Parathyroid adenoma (tissue), 2 donors: ENCODE results near the gene MOCOS.
"Not testable (repeated sequence)": the region's sequence is repeated elsewhere in the genome, so short reads cannot be mapped to it uniquely, and the experiment has no call there.

Experiments
- H2AFZ ChIP-seq: fragments of 300-600 bp; sonication (generic); one replicate; pipeline ENCODE4 v1.7.0; 2017; ENCODE audit warnings: antibody characterized with exemption, mild to moderate bottlenecking
- H3K27ac ChIP-seq: fragments of 300-600 bp; sonication (generic); one replicate; pipeline ENCODE4 v1.7.0; 2017
- H3K27me3 ChIP-seq: fragments of 300-600 bp; sonication (generic); one replicate; pipeline ENCODE4 v1.7.0; 2017; ENCODE audit warnings: low read length; ENCODE audit not compliant: control insufficient read depth, insufficient read depth
- H3K36me3 ChIP-seq: fragments of 300-600 bp; sonication (generic); one replicate; pipeline ENCODE4 v1.7.0; 2017; ENCODE audit warnings: low read length; ENCODE audit not compliant: control insufficient read depth, insufficient read depth
- H3K4me1 ChIP-seq: fragments of 300-600 bp; sonication (generic); one replicate; pipeline ENCODE4 v1.7.0; 2017; ENCODE audit warnings: control low read depth
- H3K4me2 ChIP-seq: fragments of 300-600 bp; sonication (generic); one replicate; pipeline ENCODE4 v1.7.0; 2017; ENCODE audit warnings: low read length
- H3K4me3 ChIP-seq: fragments of 300-600 bp; sonication (generic); one replicate; pipeline ENCODE4 v1.7.0; 2017; ENCODE audit warnings: low read depth, low read length
- H3K79me2 ChIP-seq: fragments of 300-600 bp; sonication (generic); one replicate; pipeline ENCODE4 v1.7.0; 2017; ENCODE audit warnings: control low read depth
- H3K9ac ChIP-seq: fragments of 300-600 bp; sonication (generic); one replicate; pipeline ENCODE4 v1.7.0; 2017; ENCODE audit warnings: mild to moderate bottlenecking
- H3K9me3 ChIP-seq: fragments of 300-600 bp; sonication (generic); one replicate; pipeline ENCODE4 v1.7.0; 2017; ENCODE audit warnings: low read length; ENCODE audit not compliant: control insufficient read depth
- TF ChIP-seq, protein P1 (sequence below): fragments of 300-600 bp; sonication (generic); IDR thresholded peaks from one replicate; pipeline ENCODE4 v1.7.0; 2017; ENCODE audit warnings: antibody characterized with exemption, mild to moderate bottlenecking
- donor health status: primary hyperparathyroidism.

MOCOS gene

DNA sequence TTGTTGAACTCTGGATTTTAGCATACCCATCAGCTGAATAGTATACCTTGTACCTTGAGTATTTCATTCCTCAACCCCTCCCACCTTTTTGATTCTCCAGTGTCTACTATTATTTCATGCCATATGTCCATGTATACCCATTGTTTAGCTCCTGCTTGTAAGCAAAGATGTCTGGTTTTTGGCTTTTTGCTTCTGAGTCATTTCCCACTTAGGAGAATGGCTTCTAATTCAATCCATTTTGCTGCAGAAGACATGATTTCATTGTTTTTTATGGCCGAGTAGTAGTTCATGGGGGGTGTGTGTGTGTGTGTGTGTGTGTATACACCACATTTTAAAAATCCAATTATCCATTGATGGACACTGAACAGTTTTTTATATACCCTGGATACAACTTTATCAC lies 24.3 kb upstream of the MOCOS start:
- no peak overlapping the region for H3K4me3 ChIP-seq
- TF ChIP-seq, protein P1, sequence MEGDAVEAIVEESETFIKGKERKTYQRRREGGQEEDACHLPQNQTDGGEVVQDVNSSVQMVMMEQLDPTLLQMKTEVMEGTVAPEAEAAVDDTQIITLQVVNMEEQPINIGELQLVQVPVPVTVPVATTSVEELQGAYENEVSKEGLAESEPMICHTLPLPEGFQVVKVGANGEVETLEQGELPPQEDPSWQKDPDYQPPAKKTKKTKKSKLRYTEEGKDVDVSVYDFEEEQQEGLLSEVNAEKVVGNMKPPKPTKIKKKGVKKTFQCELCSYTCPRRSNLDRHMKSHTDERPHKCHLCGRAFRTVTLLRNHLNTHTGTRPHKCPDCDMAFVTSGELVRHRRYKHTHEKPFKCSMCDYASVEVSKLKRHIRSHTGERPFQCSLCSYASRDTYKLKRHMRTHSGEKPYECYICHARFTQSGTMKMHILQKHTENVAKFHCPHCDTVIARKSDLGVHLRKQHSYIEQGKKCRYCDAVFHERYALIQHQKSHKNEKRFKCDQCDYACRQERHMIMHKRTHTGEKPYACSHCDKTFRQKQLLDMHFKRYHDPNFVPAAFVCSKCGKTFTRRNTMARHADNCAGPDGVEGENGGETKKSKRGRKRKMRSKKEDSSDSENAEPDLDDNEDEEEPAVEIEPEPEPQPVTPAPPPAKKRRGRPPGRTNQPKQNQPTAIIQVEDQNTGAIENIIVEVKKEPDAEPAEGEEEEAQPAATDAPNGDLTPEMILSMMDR, result no peak
- H3K27me3 ChIP-seq, result no peaks in the 10 kb centered on the region
- no peaks in the 10 kb centered on the region for H3K79me2 ChIP-seq
- no peaks in the 10 kb centered on the region for H3K4me1 ChIP-seq
- no peak overlapping the region for H2AFZ ChIP-seq
- no peak overlapping the region for H3K4me2 ChIP-seq
- no peak overlapping the region for H3K27ac ChIP-seq
- H3K9ac ChIP-seq, result no peak overlapping the region
- H3K9me3 ChIP-seq, result no peaks in the 10 kb centered on the region
- no peaks in the 10 kb centered on the region for H3K36me3 ChIP-seq

DNA sequence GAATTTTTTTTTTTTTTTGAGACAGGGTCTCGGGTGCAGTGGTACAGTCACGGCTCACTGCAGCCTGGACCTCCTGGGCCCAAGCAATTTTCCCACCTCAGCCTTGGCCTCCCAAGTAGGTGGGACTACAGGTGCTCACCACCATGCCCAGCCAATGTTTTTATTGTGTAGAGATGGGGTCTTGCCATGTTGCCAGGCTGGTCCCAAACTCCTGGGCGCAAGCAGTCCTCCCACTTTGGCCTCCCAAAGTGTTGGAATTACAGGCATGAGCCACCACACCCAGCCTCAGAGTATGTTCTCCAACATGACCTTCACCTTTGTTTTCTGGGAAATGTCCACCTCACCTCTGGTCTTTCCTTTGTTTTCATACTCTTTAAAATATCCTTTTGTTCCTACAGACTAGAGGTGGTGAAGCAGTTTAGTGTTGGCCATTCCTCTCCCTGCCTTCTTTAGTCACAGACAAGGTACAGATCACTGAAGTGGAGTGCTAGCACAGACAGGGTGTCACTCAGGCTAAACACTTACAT lies 19.5 kb upstream of the MOCOS start:
- Histone ChIP-seq H3K9ac (no peak overlapping the region), H2AFZ (no peak overlapping the region), H3K4me2 (no peak overlapping the region), H3K79me2 (no peaks in the 10 kb centered on the region), H3K36me3 (no peaks in the 10 kb centered on the region), H3K27me3 (no peaks in the 10 kb centered on the region), H3K4me1 (no peaks in the 10 kb centered on the region), H3K4me3 (no peak overlapping the region), H3K27ac (no peak overlapping the region), H3K9me3 (no peaks in the 10 kb centered on the region)
- TF ChIP-seq, protein P1, result no peak

DNA sequence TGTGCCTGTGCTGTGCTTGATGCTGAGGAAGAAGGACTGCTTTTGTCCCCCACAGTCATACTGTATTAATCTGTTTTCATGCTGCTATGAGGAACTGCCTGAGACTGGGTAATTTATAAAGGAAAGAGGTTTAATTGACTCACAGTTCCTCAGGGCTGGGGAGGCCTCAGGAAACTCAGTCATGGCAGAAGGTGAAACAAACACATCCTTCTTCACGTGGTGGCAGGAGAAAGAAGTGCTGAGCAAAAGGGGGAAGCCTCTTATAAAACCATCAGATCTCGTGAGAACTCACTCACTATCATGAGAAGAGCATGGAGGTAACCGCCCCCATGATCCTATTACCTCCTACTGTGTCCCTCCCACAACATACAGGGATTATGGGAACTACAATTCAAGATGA lies 19.0 kb upstream of the MOCOS start:
- H3K9me3 ChIP-seq, H3K27me3 ChIP-seq, H3K9ac ChIP-seq, H2AFZ ChIP-seq, H3K4me3 ChIP-seq, H3K4me1 ChIP-seq, H3K36me3 ChIP-seq, H3K4me2 ChIP-seq, H3K79me2 ChIP-seq, H3K27ac ChIP-seq: not testable (repeated sequence)

DNA sequence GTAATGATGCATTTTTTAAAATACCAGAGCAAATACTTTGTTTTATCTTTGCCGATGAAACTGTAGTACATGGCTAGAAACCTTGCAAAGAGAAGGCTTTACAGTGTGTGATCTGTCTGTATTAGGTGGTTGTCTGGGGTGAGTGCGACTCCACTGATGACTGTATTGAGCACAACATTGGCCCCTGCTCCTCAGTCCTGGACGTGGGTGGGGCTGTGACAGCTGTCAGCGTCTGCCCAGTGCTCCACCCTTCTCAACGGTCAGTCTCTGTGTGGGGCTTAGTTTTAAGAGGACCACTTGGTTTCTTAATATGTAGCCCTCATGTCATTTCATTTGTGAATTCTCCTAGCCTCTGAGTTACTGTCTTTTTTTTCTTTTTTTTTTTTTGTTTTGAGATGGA lies 17.4 kb upstream of the MOCOS start:
- no peaks in the 10 kb centered on the region for H3K36me3 ChIP-seq
- H3K4me3 ChIP-seq, result no peak overlapping the region
- no peak overlapping the region for H3K9ac ChIP-seq
- no peaks in the 10 kb centered on the region for H3K9me3 ChIP-seq
- TF ChIP-seq, protein P1, result no peak
- H2AFZ ChIP-seq, result no peak overlapping the region
- no peak overlapping the region for H3K4me2 ChIP-seq
- H3K79me2 ChIP-seq, result no peaks in the 10 kb centered on the region
- no peaks in the 10 kb centered on the region for H3K27me3 ChIP-seq
- no peak overlapping the region for H3K27ac ChIP-seq
- H3K4me1 ChIP-seq, result no peaks in the 10 kb centered on the region

DNA sequence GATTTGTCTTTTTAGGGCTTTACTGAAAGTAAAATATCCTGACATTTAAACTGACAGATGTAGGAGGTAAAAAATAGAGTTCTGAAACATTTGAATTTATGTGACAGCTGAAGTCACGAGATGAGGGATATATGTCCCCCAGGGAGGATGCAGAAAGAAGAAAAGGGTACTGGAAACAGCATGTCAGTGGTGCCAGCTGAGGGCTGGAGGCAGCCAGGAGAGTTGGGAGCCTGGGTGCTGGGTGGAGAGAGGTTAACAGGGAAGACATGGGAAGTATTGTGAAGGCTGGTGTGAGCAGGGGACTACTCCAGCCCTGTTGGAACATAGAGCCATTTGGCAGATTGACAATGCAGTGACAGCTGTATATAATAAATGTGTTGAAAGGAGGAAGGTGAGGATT lies 11.8 kb upstream of the MOCOS start:
- no peak overlapping the region for H2AFZ ChIP-seq
- H3K4me1 ChIP-seq, result no peaks in the 10 kb centered on the region
- no peak overlapping the region for H3K4me3 ChIP-seq
- H3K27ac ChIP-seq, result no peak overlapping the region
- H3K79me2 ChIP-seq, result no peaks in the 10 kb centered on the region
- no peaks in the 10 kb centered on the region for H3K36me3 ChIP-seq
- TF ChIP-seq, protein P1, result no peak
- H3K4me2 ChIP-seq, result no peak overlapping the region
- no peak overlapping the region for H3K9ac ChIP-seq
- H3K27me3 ChIP-seq, result no peaks in the 10 kb centered on the region
- H3K9me3 ChIP-seq, result no peaks in the 10 kb centered on the region
